GM10266 (cell line): Measurements from ENCODE around the gene BCL7B.
A peak's percentile ranks its signal among the peaks of the same experiment; 100 is the strongest.

Experiments
- DNase-seq: peaks from one replicate; pipeline ENCODE4 v3.0.0; 2012; ENCODE audit errors: extremely low spot score
- TF ChIP-seq, protein P1 (sequence below): IDR thresholded peaks from 2 replicates; pipeline ENCODE4 v1.5.1; 2012; ENCODE audit warnings: mild to moderate bottlenecking, low read depth; ENCODE audit not compliant: control insufficient read depth, insufficient read depth; ENCODE audit errors: missing control alignments

BCL7B gene

DNA sequence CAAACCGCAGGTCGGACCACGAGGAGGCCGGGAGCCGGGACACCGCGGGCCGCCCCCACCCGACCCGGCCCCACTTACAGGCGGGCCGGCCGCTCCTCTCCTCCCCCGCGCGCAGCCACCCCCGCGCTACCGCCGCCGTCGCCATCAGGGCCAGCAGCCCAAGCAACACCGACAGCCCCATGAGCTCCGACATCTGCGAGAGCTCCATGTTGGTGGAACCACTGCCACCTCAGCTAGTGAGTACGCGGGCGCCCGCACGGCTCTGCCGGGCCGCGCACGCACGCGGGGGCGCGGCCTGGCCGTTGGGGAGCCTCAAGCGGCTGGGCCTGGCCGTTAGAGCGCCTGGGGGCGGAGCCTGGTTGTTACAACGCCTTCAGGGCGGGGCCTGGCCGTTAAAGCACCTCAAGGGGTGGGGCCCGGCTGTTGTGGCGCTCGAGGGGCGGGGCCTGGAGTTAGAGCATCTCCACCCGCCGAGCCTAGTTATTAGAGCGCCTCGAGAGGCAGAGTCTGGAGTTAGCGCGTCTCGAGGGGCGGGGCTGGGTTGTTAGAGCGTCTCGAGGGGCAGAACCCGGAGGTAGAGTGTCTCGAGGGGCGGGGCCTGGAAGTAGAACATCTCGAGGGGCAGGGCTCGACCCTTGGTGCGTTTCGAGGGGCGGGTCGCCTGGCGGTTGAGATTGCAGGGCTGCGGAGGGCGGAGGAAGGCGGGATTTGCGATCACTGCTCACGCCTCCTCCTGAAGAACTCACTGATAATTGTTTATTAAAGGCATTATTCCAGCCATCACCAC, 21.0 kb upstream of the BCL7B start, which contains the start of gene TBL2:
TBL2 (minus strand) TSS at position 238 of the 787 bp plus-strand sequence; CDS start at position 208, 30 bp downstream.
- DNase-seq: peak; percentile 100
- TF ChIP-seq, protein P1, sequence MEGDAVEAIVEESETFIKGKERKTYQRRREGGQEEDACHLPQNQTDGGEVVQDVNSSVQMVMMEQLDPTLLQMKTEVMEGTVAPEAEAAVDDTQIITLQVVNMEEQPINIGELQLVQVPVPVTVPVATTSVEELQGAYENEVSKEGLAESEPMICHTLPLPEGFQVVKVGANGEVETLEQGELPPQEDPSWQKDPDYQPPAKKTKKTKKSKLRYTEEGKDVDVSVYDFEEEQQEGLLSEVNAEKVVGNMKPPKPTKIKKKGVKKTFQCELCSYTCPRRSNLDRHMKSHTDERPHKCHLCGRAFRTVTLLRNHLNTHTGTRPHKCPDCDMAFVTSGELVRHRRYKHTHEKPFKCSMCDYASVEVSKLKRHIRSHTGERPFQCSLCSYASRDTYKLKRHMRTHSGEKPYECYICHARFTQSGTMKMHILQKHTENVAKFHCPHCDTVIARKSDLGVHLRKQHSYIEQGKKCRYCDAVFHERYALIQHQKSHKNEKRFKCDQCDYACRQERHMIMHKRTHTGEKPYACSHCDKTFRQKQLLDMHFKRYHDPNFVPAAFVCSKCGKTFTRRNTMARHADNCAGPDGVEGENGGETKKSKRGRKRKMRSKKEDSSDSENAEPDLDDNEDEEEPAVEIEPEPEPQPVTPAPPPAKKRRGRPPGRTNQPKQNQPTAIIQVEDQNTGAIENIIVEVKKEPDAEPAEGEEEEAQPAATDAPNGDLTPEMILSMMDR: peak; percentile 45

DNA sequence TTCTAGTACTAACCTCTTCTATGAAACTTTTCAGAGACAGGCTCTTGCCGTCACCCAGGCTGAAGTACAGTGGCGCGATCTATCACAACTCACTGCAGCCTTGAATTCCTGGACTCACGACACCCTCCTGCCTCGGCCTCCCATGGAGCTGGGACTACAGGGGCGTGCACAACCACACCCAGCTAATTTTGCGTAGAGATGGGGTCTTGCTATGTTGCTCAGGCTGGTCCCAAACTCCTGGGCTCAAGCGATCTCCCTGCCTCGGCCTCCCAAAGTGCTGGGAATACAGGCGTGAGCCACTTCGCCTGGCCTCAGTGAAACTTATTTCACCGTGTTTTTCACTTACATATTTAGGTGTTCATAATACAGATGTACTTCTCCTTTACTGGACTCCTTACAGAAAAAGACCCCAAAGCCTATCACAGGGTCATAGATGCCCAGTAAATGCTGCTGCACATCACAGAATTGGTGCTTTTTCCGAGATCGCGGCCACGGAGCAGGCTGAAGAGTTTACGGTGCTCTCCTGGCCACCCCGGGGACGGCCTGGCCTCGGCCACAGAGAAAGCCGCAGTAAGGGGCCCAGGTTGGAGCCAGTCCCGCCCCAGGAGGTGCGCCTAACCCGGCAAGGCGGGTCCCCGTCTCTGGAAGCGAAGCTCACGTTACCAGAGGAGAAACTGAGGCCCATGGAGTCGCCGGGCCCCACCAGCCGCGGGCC, 20.3 kb upstream of the BCL7B start:
- TF ChIP-seq, protein P1: no peak
- no peak for DNase-seq

DNA sequence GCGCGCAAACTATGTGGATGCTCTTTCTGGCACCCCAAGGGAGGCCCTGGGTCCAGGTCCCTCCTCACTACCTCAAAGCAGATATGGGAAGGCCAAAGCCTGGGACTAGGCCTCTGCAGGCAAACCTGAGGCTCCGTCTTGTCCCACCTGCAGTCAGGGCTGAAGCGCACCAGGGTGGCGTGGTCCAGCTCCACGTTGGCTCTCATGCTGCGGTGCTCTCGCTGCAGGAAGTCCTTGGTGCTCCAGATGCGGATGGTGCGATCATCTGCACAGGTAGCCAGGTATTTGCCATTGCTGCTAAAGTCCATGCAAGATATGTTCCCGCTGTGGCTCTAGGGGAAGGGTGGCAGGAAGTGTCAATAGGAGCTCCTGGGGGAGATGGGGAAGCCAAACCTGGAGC, 16.3 kb upstream of the BCL7B start:
- no peak for DNase-seq
- TF ChIP-seq, protein P1: no peak

DNA sequence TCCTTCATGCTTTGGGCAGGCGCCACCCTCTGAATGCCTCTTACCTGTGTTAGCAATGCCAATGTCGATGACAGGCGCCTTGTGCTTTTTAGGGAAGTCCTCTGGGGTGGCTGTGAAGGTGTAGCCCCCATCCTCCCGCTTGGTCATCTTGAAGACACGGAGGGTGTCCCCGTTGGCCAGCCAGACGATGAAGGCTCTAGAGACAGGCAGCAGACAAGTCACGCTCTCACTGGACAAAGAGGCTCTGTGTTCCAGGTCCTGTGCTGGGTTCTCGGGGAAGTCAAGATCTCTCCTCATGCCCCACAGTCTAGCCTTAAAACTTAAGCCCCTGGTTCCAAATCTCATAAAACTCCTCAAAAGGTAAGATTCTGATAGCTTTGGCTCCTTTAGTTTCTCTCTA, 15.8 kb upstream of the BCL7B start:
- TF ChIP-seq, protein P1: no peak
- DNase-seq: no peak

DNA sequence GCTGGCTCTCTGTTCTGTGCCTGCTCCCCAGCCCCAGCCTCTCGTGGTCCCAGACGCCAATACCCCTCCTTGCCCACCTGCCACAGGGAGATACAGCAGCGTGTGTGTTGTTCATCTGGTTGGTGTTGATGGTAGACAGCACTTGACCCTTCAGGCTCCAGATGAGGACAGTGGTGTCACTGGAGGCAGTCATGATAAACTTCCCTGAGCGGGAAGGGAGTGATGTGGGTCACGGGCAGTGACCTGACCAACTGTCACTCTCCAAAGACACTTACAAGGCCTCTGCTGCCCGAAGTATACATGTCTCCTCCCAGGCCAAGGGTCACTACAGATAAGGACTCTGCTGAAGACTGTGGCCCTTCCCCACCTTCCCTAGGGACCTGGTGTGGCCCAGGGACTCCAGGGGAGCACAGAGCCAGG, 15.3 kb upstream of the BCL7B start:
- peak; percentile 6 for DNase-seq
- TF ChIP-seq, protein P1: no peak

DNA sequence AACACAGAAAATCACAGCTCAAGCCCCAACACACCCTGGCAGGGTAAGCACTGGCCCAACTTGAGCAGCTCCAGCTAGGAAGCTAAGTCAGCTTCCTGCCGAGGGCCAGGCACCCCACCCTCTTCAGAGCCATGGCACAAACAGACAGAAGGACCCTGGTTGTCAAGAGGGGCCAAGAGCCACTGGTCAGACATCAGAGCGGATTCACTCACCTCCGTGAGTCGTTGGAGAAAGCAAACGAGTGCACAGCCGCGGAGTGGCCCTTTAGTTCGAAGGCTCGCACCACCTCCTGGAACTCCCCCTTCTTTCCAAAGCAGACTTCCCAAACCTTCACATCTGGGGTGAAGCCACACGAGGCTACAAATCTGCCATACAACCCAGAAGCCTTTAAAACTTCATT, 13.5 kb upstream of the BCL7B start:
- TF ChIP-seq, protein P1: no peak
- no peak for DNase-seq

DNA sequence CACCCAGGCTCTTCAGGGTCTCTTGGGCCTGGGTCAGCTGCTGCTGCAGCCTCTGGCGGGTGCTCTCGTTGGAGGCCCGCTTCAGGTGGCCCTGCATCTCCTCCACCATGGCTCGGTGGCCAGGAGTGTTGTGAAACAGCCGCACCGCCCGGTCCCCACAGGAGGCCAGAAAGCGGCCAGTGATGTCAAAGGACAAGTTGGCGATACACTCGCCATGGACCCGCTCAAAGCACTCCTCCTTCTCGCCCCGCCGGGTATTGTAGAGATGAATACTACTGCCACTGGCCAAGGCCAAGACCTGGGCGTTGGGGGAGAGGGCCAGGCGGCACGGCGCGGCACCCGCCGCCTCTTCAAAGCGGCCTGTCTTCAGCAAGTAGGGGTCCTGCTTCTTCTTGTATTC, 13.0 kb upstream of the BCL7B start:
- TF ChIP-seq, protein P1: no peak

More for the DNA sequence above, 13.0 kb upstream of the BCL7B start:
- no peak for DNase-seq
